ENCODE measurements around the gene LDLRAD4.

Gene LDLRAD4

GRCh38 chr18:13256444-13257305 is 38.1 kb downstream of the LDLRAD4 start:
- H4K91ac ChIP-seq (ENCODE audit: low read length), result no peak overlapping the region
- H2AFZ ChIP-seq (ENCODE audit: low read depth, low read length), result no peak overlapping the region
- H3K4ac ChIP-seq (ENCODE audit: low read depth in 1 of 2, low read length in 2 of 2), result no peak overlapping the region
- no peak overlapping the region for H3K18ac ChIP-seq (ENCODE audit: low read depth in 1 of 2, low read length in 2 of 2)
- peaks cover 14 to 34% of the 10 kb centered on the region in 2 experiments for H3K27me3 ChIP-seq (ENCODE audit: control insufficient read depth in 1 of 2, insufficient read depth in 1 of 2, low read length in 2 of 2)
- no peaks in the 10 kb centered on the region for H3K4me1 ChIP-seq (ENCODE audit: control insufficient read depth, insufficient read depth, low read depth, low read length)
- no peak overlapping the region for H2BK12ac ChIP-seq (ENCODE audit: low read length in 2 of 2)
- no peak overlapping the region for H2AK5ac ChIP-seq (ENCODE audit: low read length, severe bottlenecking)
- no peak overlapping the region for H4K8ac ChIP-seq (ENCODE audit: low read length)
- no peak for DNase-seq
- no peak overlapping the region for H3K27ac ChIP-seq (ENCODE audit: low read length, poor library complexity, severe bottlenecking)
- WGBS, result 72% methylated on average over 17 of the region's 18 CpGs
- H2BK5ac ChIP-seq (ENCODE audit: low read depth, low read length, poor library complexity, severe bottlenecking), result no peak overlapping the region
- H3K14ac ChIP-seq (ENCODE audit: low read length in 2 of 2), result no peak overlapping the region
- H2BK15ac ChIP-seq (ENCODE audit: low read depth, poor library complexity, severe bottlenecking), result no peak overlapping the region
- H2BK120ac ChIP-seq (ENCODE audit: low read depth, low read length), result no peak overlapping the region
- H3K23ac ChIP-seq (ENCODE audit: low read length in 2 of 2), result no peak overlapping the region
- H3K9ac ChIP-seq (ENCODE audit: low read length), result no peak overlapping the region
- no peak overlapping the region for H3K4me2 ChIP-seq (ENCODE audit: low read length, poor library complexity, severe bottlenecking)
- H3K36me3 ChIP-seq (ENCODE audit: control insufficient read depth in 1 of 2, insufficient read depth in 2 of 2, low read depth in 1 of 2, low read length in 2 of 2), result no peaks in the 10 kb centered on the region
- no peaks in the 10 kb centered on the region for H3K79me1 ChIP-seq (replicated peaks; ENCODE audit: low read length, poor library complexity, severe bottlenecking)
- no peak overlapping the region for H3K4me3 ChIP-seq (ENCODE audit: insufficient read depth in 1 of 2, low read depth in 1 of 2, low read length in 2 of 2)
- H3K9me3 ChIP-seq (ENCODE audit: control insufficient read depth, low read length), result no peaks in the 10 kb centered on the region

- H2BK120ac ChIP-seq (ENCODE audit: low read depth, low read length), result no peak overlapping the region
- H2AFZ ChIP-seq (ENCODE audit: low read depth, low read length), result no peak overlapping the region
- no peak overlapping the region for H2AK5ac ChIP-seq (ENCODE audit: low read length, severe bottlenecking)
- H3K79me1 ChIP-seq (replicated peaks; ENCODE audit: low read length, poor library complexity, severe bottlenecking), result no peaks in the 10 kb centered on the region
- no peak overlapping the region for H3K9ac ChIP-seq (ENCODE audit: low read length)
- WGBS, result 77% methylated on average over 7 of the region's 8 CpGs
- no peak overlapping the region for H2BK12ac ChIP-seq (ENCODE audit: low read length in 2 of 2)
- H3K4me1 ChIP-seq (ENCODE audit: control insufficient read depth, insufficient read depth, low read depth, low read length), result no peaks in the 10 kb centered on the region
- H3K27ac ChIP-seq (ENCODE audit: low read length, poor library complexity, severe bottlenecking), result no peak overlapping the region
- DNase-seq, result no peak
- H2BK5ac ChIP-seq (ENCODE audit: low read depth, low read length, poor library complexity, severe bottlenecking), result peak overlapping the region; percentile 4
- no peak overlapping the region for H4K91ac ChIP-seq (ENCODE audit: low read length)
- no peak overlapping the region for H3K4ac ChIP-seq (ENCODE audit: low read depth in 1 of 2, low read length in 2 of 2)
- peaks cover 14 to 34% of the 10 kb centered on the region in 2 experiments for H3K27me3 ChIP-seq (ENCODE audit: control insufficient read depth in 1 of 2, insufficient read depth in 1 of 2, low read length in 2 of 2)
- no peak overlapping the region for H4K8ac ChIP-seq (ENCODE audit: low read length)
- H3K9me3 ChIP-seq (ENCODE audit: control insufficient read depth, low read length), result no peaks in the 10 kb centered on the region
- H3K36me3 ChIP-seq (ENCODE audit: control insufficient read depth in 1 of 2, insufficient read depth in 2 of 2, low read depth in 1 of 2, low read length in 2 of 2), result no peaks in the 10 kb centered on the region
- no peak overlapping the region for H2BK15ac ChIP-seq (ENCODE audit: low read depth, poor library complexity, severe bottlenecking)
- H3K18ac ChIP-seq (ENCODE audit: low read depth in 1 of 2, low read length in 2 of 2), result no peak overlapping the region
- no peak overlapping the region for H3K23ac ChIP-seq (ENCODE audit: low read length in 2 of 2)
- H3K14ac ChIP-seq (ENCODE audit: low read length in 2 of 2), result no peak overlapping the region
- H3K4me2 ChIP-seq (ENCODE audit: low read length, poor library complexity, severe bottlenecking), result no peak overlapping the region
- no peak overlapping the region for H3K4me3 ChIP-seq (ENCODE audit: insufficient read depth in 1 of 2, low read depth in 1 of 2, low read length in 2 of 2)
These were observed 38.9 kb downstream of the LDLRAD4 start for GRCh38 chr18:13257361-13257980.

GRCh38 chr18:13258921-13259320 is 40.4 kb downstream of the LDLRAD4 start:
- no peak overlapping the region for H3K9ac ChIP-seq (ENCODE audit: low read length)
- no peak overlapping the region for H4K91ac ChIP-seq (ENCODE audit: low read length)
- no peak overlapping the region for H3K4me3 ChIP-seq (ENCODE audit: insufficient read depth in 1 of 2, low read depth in 1 of 2, low read length in 2 of 2)
- no peak overlapping the region for H3K4me2 ChIP-seq (ENCODE audit: low read length, poor library complexity, severe bottlenecking)
- H3K4ac ChIP-seq (ENCODE audit: low read depth in 1 of 2, low read length in 2 of 2), result no peak overlapping the region
- H2BK120ac ChIP-seq (ENCODE audit: low read depth, low read length), result no peak overlapping the region
- no peak overlapping the region for H3K14ac ChIP-seq (ENCODE audit: low read length in 2 of 2)
- H2AFZ ChIP-seq (ENCODE audit: low read depth, low read length), result no peak overlapping the region
- 55% methylated on average over 5 of the region's 6 CpGs for WGBS
- H2BK5ac ChIP-seq (ENCODE audit: low read depth, low read length, poor library complexity, severe bottlenecking), result no peak overlapping the region
- no peak for DNase-seq
- H3K27ac ChIP-seq (ENCODE audit: low read length, poor library complexity, severe bottlenecking), result no peak overlapping the region
- H3K18ac ChIP-seq (ENCODE audit: low read depth in 1 of 2, low read length in 2 of 2), result no peak overlapping the region
- no peaks in the 10 kb centered on the region for H3K79me1 ChIP-seq (replicated peaks; ENCODE audit: low read length, poor library complexity, severe bottlenecking)
- H3K23ac ChIP-seq (ENCODE audit: low read length in 2 of 2), result no peak overlapping the region
- H2BK12ac ChIP-seq (ENCODE audit: low read length in 2 of 2), result no peak overlapping the region
- no peaks in the 10 kb centered on the region for H3K9me3 ChIP-seq (ENCODE audit: control insufficient read depth, low read length)
- no peak overlapping the region for H4K8ac ChIP-seq (ENCODE audit: low read length)
- H2AK5ac ChIP-seq (ENCODE audit: low read length, severe bottlenecking), result no peak overlapping the region
- no peak overlapping the region for H2BK15ac ChIP-seq (ENCODE audit: low read depth, poor library complexity, severe bottlenecking)
- H3K4me1 ChIP-seq (ENCODE audit: control insufficient read depth, insufficient read depth, low read depth, low read length), result no peaks in the 10 kb centered on the region
- H3K36me3 ChIP-seq (ENCODE audit: control insufficient read depth in 1 of 2, insufficient read depth in 2 of 2, low read depth in 1 of 2, low read length in 2 of 2), result no peaks in the 10 kb centered on the region
- H3K27me3 ChIP-seq (ENCODE audit: control insufficient read depth in 1 of 2, insufficient read depth in 1 of 2, low read length in 2 of 2), result peaks cover 14 to 30% of the 10 kb centered on the region in 2 experiments

- Histone ChIP-seq H3K9ac (ENCODE audit: low read length) (no peak overlapping the region), H4K91ac (ENCODE audit: low read length) (no peak overlapping the region), H3K9me3 (ENCODE audit: control insufficient read depth, low read length) (no peaks in the 10 kb centered on the region), H3K14ac (ENCODE audit: low read length in 2 of 2) (no peak overlapping the region), H3K18ac (ENCODE audit: low read depth in 1 of 2, low read length in 2 of 2) (no peak overlapping the region), H3K36me3 (ENCODE audit: control insufficient read depth in 1 of 2, insufficient read depth in 2 of 2, low read depth in 1 of 2, low read length in 2 of 2) (no peaks in the 10 kb centered on the region), H3K27ac (ENCODE audit: low read length, poor library complexity, severe bottlenecking) (no peak overlapping the region), H2BK5ac (ENCODE audit: low read depth, low read length, poor library complexity, severe bottlenecking) (no peak overlapping the region), H2BK12ac (ENCODE audit: low read length in 2 of 2) (no peak overlapping the region), H3K27me3 (ENCODE audit: control insufficient read depth in 1 of 2, insufficient read depth in 1 of 2, low read length in 2 of 2) (peaks cover 14 to 36% of the 10 kb centered on the region in 2 experiments), H2BK15ac (ENCODE audit: low read depth, poor library complexity, severe bottlenecking) (no peak overlapping the region), H4K8ac (ENCODE audit: low read length) (no peak overlapping the region), H3K79me1 (replicated peaks; ENCODE audit: low read length, poor library complexity, severe bottlenecking) (no peaks in the 10 kb centered on the region), H3K23ac (ENCODE audit: low read length in 2 of 2) (no peak overlapping the region), H3K4ac (ENCODE audit: low read depth in 1 of 2, low read length in 2 of 2) (no peak overlapping the region), H3K4me2 (ENCODE audit: low read length, poor library complexity, severe bottlenecking) (no peak overlapping the region), H2AK5ac (ENCODE audit: low read length, severe bottlenecking) (no peak overlapping the region), H3K4me1 (ENCODE audit: control insufficient read depth, insufficient read depth, low read depth, low read length) (no peaks in the 10 kb centered on the region), H2BK120ac (ENCODE audit: low read depth, low read length) (no peak overlapping the region), H2AFZ (ENCODE audit: low read depth, low read length) (no peak overlapping the region), H3K4me3 (ENCODE audit: insufficient read depth in 1 of 2, low read depth in 1 of 2, low read length in 2 of 2) (no peak overlapping the region)
- DNase-seq, result no peak
- 60% methylated on average over 6 of the region's 7 CpGs for WGBS
These were observed 41.1 kb downstream of the LDLRAD4 start for GRCh38 chr18:13259701-13260100.

All from mesenchymal stem cell (in vitro differentiated cells and primary cell).